ENCODE measurements around the gene SRGAP1. TPM values are rescaled to one million over a fixed set of nuclear protein-coding genes. Genes with fewer than 3 reads are reported as not detected.
A peak's percentile ranks its signal among the peaks of the same experiment; 100 is the strongest.
"Not testable (repeated sequence)": the region's sequence is repeated elsewhere in the genome, so short reads cannot be mapped to it uniquely, and the experiment has no call there.

Gene SRGAP1
- total RNA-seq, 1 experiment from 2014 or later = 65.0 TPM

DNA sequence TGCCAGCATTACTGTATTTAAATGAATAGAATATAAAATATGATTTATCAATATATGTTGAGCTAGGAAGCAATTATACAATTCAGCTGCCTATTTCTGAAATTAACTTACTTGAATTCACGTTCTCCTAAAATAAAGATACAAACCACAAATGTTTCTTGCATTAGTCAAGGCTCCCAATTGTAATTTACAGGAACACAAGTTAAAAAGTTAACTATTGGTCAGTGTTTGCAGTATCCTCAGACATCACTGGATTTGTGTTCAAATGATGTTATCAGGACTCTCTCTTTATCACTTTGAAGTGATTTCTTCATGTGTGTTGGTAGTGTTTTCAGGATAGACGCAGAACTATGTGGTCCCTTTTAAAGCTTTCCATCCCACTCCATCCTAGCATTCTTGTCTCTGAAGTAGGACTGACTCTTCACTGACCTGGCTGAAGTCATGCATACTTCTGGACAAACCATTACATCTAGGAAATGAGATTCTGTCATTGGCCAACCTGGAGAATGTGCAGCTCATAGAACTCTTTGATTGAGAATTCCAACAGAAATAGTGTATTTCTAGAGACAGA lies 221.5 kb downstream of the SRGAP1 start:
- TF ChIP-seq, protein P1, sequence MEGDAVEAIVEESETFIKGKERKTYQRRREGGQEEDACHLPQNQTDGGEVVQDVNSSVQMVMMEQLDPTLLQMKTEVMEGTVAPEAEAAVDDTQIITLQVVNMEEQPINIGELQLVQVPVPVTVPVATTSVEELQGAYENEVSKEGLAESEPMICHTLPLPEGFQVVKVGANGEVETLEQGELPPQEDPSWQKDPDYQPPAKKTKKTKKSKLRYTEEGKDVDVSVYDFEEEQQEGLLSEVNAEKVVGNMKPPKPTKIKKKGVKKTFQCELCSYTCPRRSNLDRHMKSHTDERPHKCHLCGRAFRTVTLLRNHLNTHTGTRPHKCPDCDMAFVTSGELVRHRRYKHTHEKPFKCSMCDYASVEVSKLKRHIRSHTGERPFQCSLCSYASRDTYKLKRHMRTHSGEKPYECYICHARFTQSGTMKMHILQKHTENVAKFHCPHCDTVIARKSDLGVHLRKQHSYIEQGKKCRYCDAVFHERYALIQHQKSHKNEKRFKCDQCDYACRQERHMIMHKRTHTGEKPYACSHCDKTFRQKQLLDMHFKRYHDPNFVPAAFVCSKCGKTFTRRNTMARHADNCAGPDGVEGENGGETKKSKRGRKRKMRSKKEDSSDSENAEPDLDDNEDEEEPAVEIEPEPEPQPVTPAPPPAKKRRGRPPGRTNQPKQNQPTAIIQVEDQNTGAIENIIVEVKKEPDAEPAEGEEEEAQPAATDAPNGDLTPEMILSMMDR (IDR thresholded peaks at IDR 0.05; ENCODE audit: unreplicated experiment) = no peak
- intact Hi-C loops (cut with micrococcal nuclease) = no loop called here
- CTCF ChIA-PET = no interaction called here
- Mint-ChIP-seq H3K36me3 (ENCODE audit: insufficient read depth, unreplicated experiment) (peaks cover 65% of the 10 kb centered on the region), H3K27ac (ENCODE audit: low read depth, unreplicated experiment) (no peak overlapping the region), H3K27me3 (ENCODE audit: insufficient read depth, unreplicated experiment) (no peaks in the 10 kb centered on the region), H3K4me3 (ENCODE audit: unreplicated experiment) (no peak overlapping the region), H3K4me1 (ENCODE audit: insufficient read depth, unreplicated experiment) (no peaks in the 10 kb centered on the region), H3K9me3 (ENCODE audit: unreplicated experiment) (no peaks in the 10 kb centered on the region)
- BruUV-seq (replicated peaks) = no TSS peak
- DNase-seq (ENCODE audit: unreplicated experiment) = no peak
- POLR2A ChIA-PET = no interaction called here

DNA sequence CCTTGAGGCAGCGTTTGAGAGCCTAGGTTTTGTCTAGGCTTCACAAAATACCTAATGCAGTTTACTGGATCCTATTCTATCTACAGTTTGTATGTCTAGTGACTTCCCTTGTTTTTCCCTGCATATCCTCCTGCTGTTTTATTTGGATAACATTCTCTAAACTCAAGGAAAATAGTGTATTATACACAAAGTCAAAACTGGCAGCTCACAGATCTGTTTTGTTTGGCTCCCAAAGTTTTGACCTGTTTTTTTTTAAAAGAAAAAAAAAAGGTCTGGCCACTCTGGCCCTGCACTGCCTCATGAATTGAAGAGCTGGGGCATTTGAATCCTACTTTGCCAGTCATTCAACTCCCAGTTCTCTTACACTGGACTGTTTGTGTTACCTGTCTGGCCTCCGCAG lies 222.3 kb downstream of the SRGAP1 start:
- ChIA-PET CTCF (interaction anchor here (0.6 to 1.2 kb wide), 2 partner anchors 15 to 45 kb away, joined by 5 to 6 read pairs; no protein-coding TSS in a partner anchor), POLR2A (interaction anchor here (1.2 kb wide), 1 partner anchor 89 kb away, joined by 3 read pairs; no protein-coding TSS in a partner anchor)
- no peaks in the 10 kb centered on the region for H3K27me3 Mint-ChIP-seq (ENCODE audit: insufficient read depth, unreplicated experiment)
- no peaks in the 10 kb centered on the region for H3K4me1 Mint-ChIP-seq (ENCODE audit: insufficient read depth, unreplicated experiment)
- no peak overlapping the region for H3K27ac Mint-ChIP-seq (ENCODE audit: low read depth, unreplicated experiment)
- DNase-seq (ENCODE audit: unreplicated experiment) = no peak
- intact Hi-C loops (cut with micrococcal nuclease) = no loop called here
- no peak overlapping the region for H3K4me3 Mint-ChIP-seq (ENCODE audit: unreplicated experiment)
- no TSS peak for BruUV-seq (replicated peaks)
- no peaks in the 10 kb centered on the region for H3K9me3 Mint-ChIP-seq (ENCODE audit: unreplicated experiment)
- TF ChIP-seq, protein P1 (IDR thresholded peaks at IDR 0.05; ENCODE audit: unreplicated experiment) = no peak
- peaks cover 68% of the 10 kb centered on the region for H3K36me3 Mint-ChIP-seq (ENCODE audit: insufficient read depth, unreplicated experiment)

DNA sequence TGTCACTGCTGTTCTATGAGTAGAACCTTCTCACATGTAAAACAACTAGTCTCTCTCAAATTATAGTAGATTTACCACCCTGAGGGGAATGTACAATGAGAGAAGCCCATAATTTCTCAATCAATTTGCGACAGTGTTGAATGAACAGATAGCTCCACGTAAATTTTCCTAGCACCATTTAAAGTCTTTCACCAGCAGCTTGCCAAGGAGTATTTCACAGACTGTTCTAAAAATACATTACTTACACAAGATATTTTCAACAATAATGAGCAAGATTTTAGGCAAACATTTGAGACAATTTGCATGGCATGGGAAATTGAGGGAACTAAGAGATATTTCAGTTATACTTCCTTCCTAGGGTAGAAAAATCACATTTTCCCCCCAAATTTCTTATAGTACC lies 226.0 kb downstream of the SRGAP1 start:
- Mint-ChIP-seq H3K4me1 (ENCODE audit: insufficient read depth, unreplicated experiment) (no peaks in the 10 kb centered on the region), H3K27me3 (ENCODE audit: insufficient read depth, unreplicated experiment) (no peaks in the 10 kb centered on the region), H3K27ac (ENCODE audit: low read depth, unreplicated experiment) (peak overlapping the region; percentile 19), H3K36me3 (ENCODE audit: insufficient read depth, unreplicated experiment) (peaks cover 79% of the 10 kb centered on the region), H3K4me3 (ENCODE audit: unreplicated experiment) (no peak overlapping the region), H3K9me3 (ENCODE audit: unreplicated experiment) (no peaks in the 10 kb centered on the region)
- no TSS peak for BruUV-seq (replicated peaks)
- intact Hi-C loops (cut with micrococcal nuclease) = no loop called here
- POLR2A ChIA-PET = interaction anchor here (0.6 to 2.1 kb wide), 2 partner anchors 13 to 49 kb away, joined by 3 to 5 read pairs; no protein-coding TSS in a partner anchor
- DNase-seq (ENCODE audit: unreplicated experiment) = no peak
- TF ChIP-seq, protein P1 (IDR thresholded peaks at IDR 0.05; ENCODE audit: unreplicated experiment) = no peak
- CTCF ChIA-PET = no interaction called here

DNA sequence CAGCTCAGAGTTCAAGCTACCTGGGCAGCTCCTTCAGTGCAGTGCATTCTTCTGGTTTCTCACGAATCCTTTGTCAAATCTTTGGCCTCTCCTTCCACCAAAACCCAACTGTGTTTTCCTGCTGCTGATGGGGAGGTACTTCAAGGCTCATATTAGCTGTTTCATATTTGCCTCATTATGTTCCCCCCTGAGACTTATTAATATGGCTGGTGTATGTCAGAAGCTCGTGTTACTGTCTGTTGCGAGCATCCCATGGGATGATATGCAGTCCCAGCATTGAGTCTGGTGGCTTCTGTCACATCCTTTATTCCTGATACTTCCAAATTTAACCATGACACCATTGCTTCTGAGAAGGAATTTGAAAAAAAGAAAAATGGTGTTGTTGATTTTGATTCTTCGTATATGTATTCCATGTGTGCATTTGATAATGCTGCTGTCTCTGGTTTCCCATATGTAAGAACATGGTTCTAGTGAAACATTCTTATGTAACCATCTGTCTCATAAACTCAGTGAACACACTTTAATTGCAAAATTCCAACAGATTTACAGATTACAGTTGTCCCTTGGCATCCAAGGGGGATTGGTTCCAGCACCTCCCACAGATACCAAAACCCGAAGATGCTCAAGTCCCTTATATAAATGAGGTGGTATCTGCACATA lies 228.5 kb downstream of the SRGAP1 start:
- peaks cover 69% of the 10 kb centered on the region for H3K36me3 Mint-ChIP-seq (ENCODE audit: insufficient read depth, unreplicated experiment)
- BruUV-seq (replicated peaks) = no TSS peak
- DNase-seq (ENCODE audit: unreplicated experiment) = no peak
- CTCF ChIA-PET = interaction anchor here (1.2 kb wide), 1 partner anchor 18 kb away, joined by 3 read pairs; no protein-coding TSS in a partner anchor
- H3K4me1 Mint-ChIP-seq (ENCODE audit: insufficient read depth, unreplicated experiment) = peaks cover 9% of the 10 kb centered on the region
- intact Hi-C loops (cut with micrococcal nuclease) = no loop called here
- no peaks in the 10 kb centered on the region for H3K27me3 Mint-ChIP-seq (ENCODE audit: insufficient read depth, unreplicated experiment)
- TF ChIP-seq, protein P1 (IDR thresholded peaks at IDR 0.05; ENCODE audit: unreplicated experiment) = no peak
- peaks cover 7% of the 10 kb centered on the region for H3K9me3 Mint-ChIP-seq (ENCODE audit: unreplicated experiment)
- POLR2A ChIA-PET = no interaction called here
- peak overlapping the region; percentile 40 for H3K27ac Mint-ChIP-seq (ENCODE audit: low read depth, unreplicated experiment)
- H3K4me3 Mint-ChIP-seq (ENCODE audit: unreplicated experiment) = no peak overlapping the region

DNA sequence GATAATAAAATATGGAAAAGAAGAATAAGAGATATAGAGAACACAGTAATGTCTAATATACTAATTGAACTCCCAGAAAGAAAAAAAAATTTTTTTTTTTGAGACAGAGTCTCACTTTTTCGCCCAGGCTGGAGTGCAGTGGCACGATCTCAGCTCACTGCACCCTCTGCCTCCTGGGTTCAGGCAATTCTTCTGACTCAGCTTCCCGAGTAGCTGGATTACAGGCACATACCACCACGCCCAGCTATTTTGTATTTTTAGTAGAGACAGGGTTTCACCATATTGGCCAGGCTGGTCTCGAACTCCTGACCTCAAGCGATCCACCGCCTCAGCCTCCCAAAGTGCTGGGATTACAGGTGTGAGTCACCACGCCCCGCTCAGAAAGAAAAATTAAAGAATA lies 232.1 kb downstream of the SRGAP1 start:
- peaks cover 73% of the 10 kb centered on the region for H3K36me3 Mint-ChIP-seq (ENCODE audit: insufficient read depth, unreplicated experiment)
- H3K27me3 Mint-ChIP-seq (ENCODE audit: insufficient read depth, unreplicated experiment); BruUV-seq (replicated peaks); DNase-seq (ENCODE audit: unreplicated experiment); H3K4me3 Mint-ChIP-seq (ENCODE audit: unreplicated experiment); H3K9me3 Mint-ChIP-seq (ENCODE audit: unreplicated experiment); intact Hi-C loops (cut with micrococcal nuclease): not testable (repeated sequence)
- peak overlapping the region; percentile 17 for H3K27ac Mint-ChIP-seq (ENCODE audit: low read depth, unreplicated experiment)
- H3K4me1 Mint-ChIP-seq (ENCODE audit: insufficient read depth, unreplicated experiment) = peaks cover 16% of the 10 kb centered on the region
- ChIA-PET POLR2A (interaction anchor here (0.6 to 2.1 kb wide), 8 partner anchors 23 to 231 kb away, joined by 3 to 7 read pairs (median 4); no protein-coding TSS in a partner anchor), CTCF (interaction anchor here (0.6 to 2.6 kb wide), 4 partner anchors 11 to 232 kb away, joined by 3 to 12 read pairs (median 4); partner anchors contain the start of gene SRGAP1)
